Endothelial cell of umbilical vein (primary cell): ENCODE results near the gene SPINK13. TPM values are rescaled to one million over a fixed set of nuclear protein-coding genes. Genes with fewer than 3 reads are reported as not detected.

Experiments used
- BruUV-seq: library from RNA; stranded (reverse); fragments of 400-500 nt; replicated peaks from 2 replicates; lab custom pipeline; 2021; lab: Mats Ljungman, UMichigan
- CTCF ChIA-PET: fragments of 300-600, 350-600 bp; sonication (Branson Sonifier 250); formaldehyde crosslinking; loops from one replicate; lab custom pipeline; 2021; ENCODE audit warnings: antibody characterized with exemption, inconsistent platforms; lab: Charles Lee
- POLR2A ChIA-PET: fragments of 300-600, 350-600 bp; sonication (Branson Sonifier 250); formaldehyde crosslinking; loops from one replicate; lab custom pipeline; 2021; ENCODE audit warnings: antibody characterized with exemption, inconsistent platforms; lab: Charles Lee
- DNase-seq: peaks from one replicate; pipeline ENCODE4 v3.0.0-alpha.2; 2011; ENCODE audit warnings: low read depth, low spot score
- FAIRE-seq: peaks from 2 replicates; lab custom pipeline; 2011; peaks lifted over from hg19 to GRCh38; lab: Jason Lieb, UNC
- H2AFZ ChIP-seq: 2 replicates; pipeline ENCODE4 v1.6.0; 2012; ENCODE audit warnings: low read depth, low read length, control low read depth, inconsistent platforms
- H3K27ac ChIP-seq: 2 replicates; pipeline ENCODE4 v1.5.1; 2011; ENCODE audit warnings: low read depth, mild to moderate bottlenecking, control low read depth, low read length, moderate library complexity; ENCODE audit not compliant: insufficient read depth
- H3K27me3 ChIP-seq, 2 experiments: 2 replicates each; pipeline versions ENCODE4 v1.6.0 to v1.6.1; 2011; ENCODE audit warnings: low read length in 2 of 2, mixed read lengths in 1 of 2; ENCODE audit not compliant: control insufficient read depth in 2 of 2, insufficient read depth in 2 of 2
- H3K36me3 ChIP-seq, 2 experiments: 2 replicates in 1 of 2; 3 replicates in 1 of 2; pipeline ENCODE4 v1.5.1; 2011; ENCODE audit warnings: low read length in 2 of 2, mild to moderate bottlenecking in 1 of 2, moderate library complexity in 1 of 2; ENCODE audit not compliant: control insufficient read depth in 2 of 2, insufficient read depth in 2 of 2; ENCODE audit errors: extremely low read depth in 1 of 2
- H3K4me1 ChIP-seq: 3 replicates; pipeline ENCODE4 v1.5.1; 2011; ENCODE audit warnings: mild to moderate bottlenecking, low read length; ENCODE audit not compliant: control insufficient read depth, insufficient read depth; ENCODE audit errors: extremely low read depth
- H3K4me2 ChIP-seq: 2 replicates; pipeline ENCODE4 v1.6.1; 2011; ENCODE audit warnings: low read length, control low read depth, mixed read lengths; ENCODE audit not compliant: insufficient read depth
- H3K4me3 ChIP-seq, 3 experiments: fragments of 200-600 bp in 1 of 3; sonication (generic), shearing (Covaris generic) in 1 of 3; replicated peaks in 1 of 3; 2 replicates each; pipeline ENCODE4 v1.5.1; 2011 to 2016; ENCODE audit warnings: control low read depth in 3 of 3, low read length in 3 of 3, mild to moderate bottlenecking in 2 of 3, inconsistent platforms in 1 of 3, low read depth in 1 of 3, moderate library complexity in 1 of 3; ENCODE audit not compliant: insufficient read depth in 1 of 3
- H3K79me2 ChIP-seq: 2 replicates; pipeline ENCODE4 v1.6.0; 2012; ENCODE audit warnings: low read length, inconsistent platforms; ENCODE audit not compliant: control insufficient read depth, insufficient read depth
- H3K9ac ChIP-seq: replicated peaks from 2 replicates; pipeline ENCODE3; 2011; ENCODE audit warnings: low read length, control low read depth; ENCODE audit not compliant: insufficient read depth; ENCODE audit errors: extremely low read depth
- H3K9me1 ChIP-seq: replicated peaks from 3 replicates; pipeline ENCODE4 v1.6.0; 2011; ENCODE audit warnings: mild to moderate bottlenecking, low read length; ENCODE audit not compliant: control insufficient read depth, insufficient read depth; ENCODE audit errors: extremely low read depth
- H3K9me3 ChIP-seq: replicated peaks from 2 replicates; pipeline ENCODE4 v1.5.1; 2012; ENCODE audit warnings: low read length, inconsistent platforms; ENCODE audit not compliant: control insufficient read depth, insufficient read depth
- H4K20me1 ChIP-seq: replicated peaks from 2 replicates; pipeline ENCODE3; 2011; ENCODE audit warnings: mild to moderate bottlenecking, low read length; ENCODE audit not compliant: control insufficient read depth, insufficient read depth; ENCODE audit errors: extremely low read depth
- EZH2 ChIP-seq: IDR thresholded peaks from 2 replicates; pipeline ENCODE4 v1.6.1; 2012; ENCODE audit warnings: borderline replicate concordance, low read depth, mild to moderate bottlenecking, moderate library complexity, low read length, inconsistent platforms; ENCODE audit not compliant: severe bottlenecking
- FOS ChIP-seq: IDR thresholded peaks from 2 replicates; pipeline ENCODE4 v1.6.1; 2011; ENCODE audit warnings: mild to moderate bottlenecking, low read length, moderate library complexity, borderline replicate concordance; ENCODE audit not compliant: insufficient read depth
- GATA2 ChIP-seq: IDR thresholded peaks from 2 replicates; pipeline ENCODE4 v1.7.0; 2011; ENCODE audit warnings: low read depth, mild to moderate bottlenecking, moderate library complexity, mixed read lengths, low read length; ENCODE audit not compliant: insufficient read length, insufficient read depth
- JUN ChIP-seq: IDR thresholded peaks from 2 replicates; pipeline ENCODE4 v1.6.1; 2011; ENCODE audit warnings: borderline replicate concordance, low read depth; ENCODE audit not compliant: insufficient read length, insufficient read depth
- MAX ChIP-seq: IDR thresholded peaks from 2 replicates; pipeline ENCODE4 v1.6.1; 2011; ENCODE audit not compliant: insufficient read depth, insufficient read length
- MYC ChIP-seq: IDR thresholded peaks from one replicate; pipeline ENCODE4 v1.6.1; 2011; ENCODE audit warnings: mild to moderate bottlenecking, low read depth, low read length
- POLR2A ChIP-seq: IDR thresholded peaks from 2 replicates; pipeline ENCODE4 v1.6.1; 2012; ENCODE audit warnings: low read depth, mild to moderate bottlenecking, control low read depth, low read length
- POLR2AphosphoS5 ChIP-seq: IDR thresholded peaks from 2 replicates; pipeline ENCODE4 v1.6.1; 2012; ENCODE audit warnings: low read depth, mild to moderate bottlenecking, control low read depth, low read length, moderate library complexity; ENCODE audit not compliant: insufficient read depth
- dilution Hi-C: fragments of 300-500 bp; cut with MboI; formaldehyde crosslinking; loops from one replicate; pipeline ENCODE4 v1.15.0; 2019; ENCODE audit warnings: low sequenced_read_pairs; ENCODE audit not compliant: extremely low pct_ligation_motif_present
- intact Hi-C: fragments of 100-400 bp; cut with micrococcal nuclease; formaldehyde crosslinking; loops from one replicate; pipeline ENCODE4 v1.10.0; 2022
- polyA plus RNA-seq, 4 experiments: library from polyadenylated mRNA; depleted of rRNA in 3 of 4; stranded (reverse) in 3 of 4; unstranded in 1 of 4; fragments of >200 nt; gene quantifications; 2 replicates each; pipeline versions ENCODE4 v1.2.1 to v1.2.3, GENCODE V29; 2011 to 2012; ENCODE audit warnings: missing spikeins in 1 of 4
- total RNA-seq: library from RNA; stranded (reverse); gene quantifications from 2 replicates; pipeline ENCODE4 v1.2.3, GENCODE V29; 2021
- TF ChIP-seq, protein P1 (sequence below), 2 donors: IDR thresholded peaks; 1 replicate in 1 of 2; 2 replicates in 1 of 2; pipeline ENCODE4 v1.5.1; 2011; ENCODE audit warnings: low read length in 2 of 2, mild to moderate bottlenecking in 2 of 2, moderate library complexity in 2 of 2, control low read depth in 1 of 2, inconsistent platforms in 1 of 2, low read depth in 1 of 2; ENCODE audit not compliant: insufficient read depth in 1 of 2; ENCODE audit errors: extremely low read depth in 1 of 2

The SPINK13 gene
- total and polyA plus RNA-seq, 2 donors (not counting 3 experiments of a cell fraction or from before 2014, with no cell fraction given), result not detected

DNA sequence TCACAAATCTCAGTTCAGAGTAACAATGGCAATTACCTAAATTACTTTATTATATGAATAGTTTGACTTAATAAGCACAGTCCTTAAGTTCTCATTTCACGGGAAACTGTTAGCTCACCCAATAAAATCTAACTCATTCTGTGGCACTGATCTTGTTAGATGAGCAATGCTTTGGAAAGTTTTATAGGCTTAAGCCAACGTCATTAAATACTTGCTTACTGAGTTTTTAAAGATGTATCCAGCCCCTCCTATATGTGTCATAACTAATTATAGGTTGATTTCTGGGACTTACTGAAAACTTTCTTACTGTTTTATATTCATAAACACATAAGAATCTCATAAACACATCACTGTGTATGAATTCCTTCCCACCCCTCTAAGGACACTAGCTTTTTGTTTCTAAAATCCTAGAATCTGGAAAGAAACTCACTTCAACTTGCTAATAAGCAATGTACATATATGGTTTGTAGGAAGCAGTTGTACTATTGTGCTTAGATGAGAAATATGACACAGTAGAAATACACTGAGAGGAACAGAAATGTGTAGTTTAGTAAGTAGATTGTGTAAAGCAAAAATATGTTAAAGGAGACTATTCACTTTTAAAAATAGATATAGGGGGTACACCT lies 44.4 kb upstream of the SPINK13 start:
- ChIA-PET CTCF (no interaction called here), POLR2A (no interaction called here)
- Histone ChIP-seq H3K9me3 (no peaks in the 10 kb centered on the region), H3K27me3 (no peaks in the 10 kb centered on the region), H3K4me2 (no peak overlapping the region), H3K9me1 (no peaks in the 10 kb centered on the region), H3K9ac (no peak overlapping the region), H2AFZ (no peak overlapping the region), H3K27ac (no peak overlapping the region), H3K4me3 (no peak overlapping the region), H3K79me2 (no peaks in the 10 kb centered on the region), H3K4me1 (no peaks in the 10 kb centered on the region), H4K20me1 (no peaks in the 10 kb centered on the region), H3K36me3 (no peaks in the 10 kb centered on the region)
- FAIRE-seq, result no peak
- DNase-seq, result no peak
- intact Hi-C loops, result no loop called here
- dilution Hi-C loops, result no loop called here
- BruUV-seq, result no TSS peak
- no peak for TF ChIP-seq GATA2

DNA sequence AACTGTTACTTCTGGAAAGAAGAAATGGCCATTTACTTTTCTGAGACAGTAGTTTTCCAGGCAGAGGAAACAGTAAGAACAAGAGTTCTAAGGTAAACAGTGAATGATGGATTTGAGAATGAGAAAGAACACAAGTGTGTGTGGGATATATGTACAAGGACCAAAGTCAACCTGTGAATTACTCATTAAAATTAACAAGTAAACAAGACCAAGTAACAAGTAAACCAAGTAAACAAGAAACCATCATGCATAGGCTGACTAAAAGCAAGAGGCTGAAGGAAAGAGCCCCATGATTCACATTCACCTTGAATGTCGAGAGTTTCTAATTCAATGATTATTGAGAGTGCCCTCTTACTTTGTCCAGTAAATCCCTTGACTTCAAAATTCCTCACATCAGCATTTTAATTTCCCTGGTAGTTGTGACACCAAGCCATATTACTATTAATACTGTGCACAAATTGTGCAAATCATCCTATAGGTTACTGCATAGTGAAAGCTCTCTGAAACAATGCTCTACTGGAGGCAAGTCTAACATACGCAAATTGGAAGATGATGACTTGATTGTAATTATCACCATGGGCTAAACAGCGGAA lies 40.1 kb upstream of the SPINK13 start:
- BruUV-seq, result no TSS peak
- FAIRE-seq (no peak), DNase-seq (no peak)
- Histone ChIP-seq H3K27ac (no peak overlapping the region), H3K27me3 (no peaks in the 10 kb centered on the region), H3K9ac (no peak overlapping the region), H2AFZ (no peak overlapping the region), H3K4me2 (no peak overlapping the region), H3K36me3 (no peaks in the 10 kb centered on the region), H3K4me1 (no peaks in the 10 kb centered on the region), H3K79me2 (no peaks in the 10 kb centered on the region), H3K9me3 (no peaks in the 10 kb centered on the region), H3K9me1 (no peaks in the 10 kb centered on the region), H4K20me1 (no peaks in the 10 kb centered on the region), H3K4me3 (no peak overlapping the region)
- intact Hi-C loops (no loop called here), dilution Hi-C loops (no loop called here)
- TF ChIP-seq JUN, result no peak
- TF ChIP-seq POLR2AphosphoS5, result no peak
- no peak for TF ChIP-seq MYC
- TF ChIP-seq GATA2, result no peak
- TF ChIP-seq, protein P1, sequence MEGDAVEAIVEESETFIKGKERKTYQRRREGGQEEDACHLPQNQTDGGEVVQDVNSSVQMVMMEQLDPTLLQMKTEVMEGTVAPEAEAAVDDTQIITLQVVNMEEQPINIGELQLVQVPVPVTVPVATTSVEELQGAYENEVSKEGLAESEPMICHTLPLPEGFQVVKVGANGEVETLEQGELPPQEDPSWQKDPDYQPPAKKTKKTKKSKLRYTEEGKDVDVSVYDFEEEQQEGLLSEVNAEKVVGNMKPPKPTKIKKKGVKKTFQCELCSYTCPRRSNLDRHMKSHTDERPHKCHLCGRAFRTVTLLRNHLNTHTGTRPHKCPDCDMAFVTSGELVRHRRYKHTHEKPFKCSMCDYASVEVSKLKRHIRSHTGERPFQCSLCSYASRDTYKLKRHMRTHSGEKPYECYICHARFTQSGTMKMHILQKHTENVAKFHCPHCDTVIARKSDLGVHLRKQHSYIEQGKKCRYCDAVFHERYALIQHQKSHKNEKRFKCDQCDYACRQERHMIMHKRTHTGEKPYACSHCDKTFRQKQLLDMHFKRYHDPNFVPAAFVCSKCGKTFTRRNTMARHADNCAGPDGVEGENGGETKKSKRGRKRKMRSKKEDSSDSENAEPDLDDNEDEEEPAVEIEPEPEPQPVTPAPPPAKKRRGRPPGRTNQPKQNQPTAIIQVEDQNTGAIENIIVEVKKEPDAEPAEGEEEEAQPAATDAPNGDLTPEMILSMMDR (IDR thresholded peaks at IDR 0.05; ENCODE audit: extremely low read depth in 1 of 2, insufficient read depth in 1 of 2, low read depth in 1 of 2, low read length in 2 of 2), result no peak
- TF ChIP-seq FOS, result no peak
- TF ChIP-seq EZH2, result no peak
- no peak for TF ChIP-seq POLR2A
- TF ChIP-seq MAX, result no peak
- ChIA-PET POLR2A (no interaction called here), CTCF (interaction anchor here (1.1 kb wide), 1 partner anchor 9 kb away, joined by 3 read pairs; no protein-coding TSS in a partner anchor)
